GM21717 (cell line): ENCODE measurements around the gene TMCO4.

Source experiments
- ATAC-seq: cut with Tn5 transposase; IDR thresholded peaks from one replicate; pipeline ENCODE4 v1.9.1; 2021; ENCODE audit warnings: mild to moderate bottlenecking, moderate library complexity; ENCODE audit not compliant: unreplicated experiment

The TMCO4 gene

GRCh38 chr1:19723874-19724273 is 75.8 kb downstream of the TMCO4 start:
- ATAC-seq = no peak

GRCh38 chr1:19720973-19721372 is 78.7 kb downstream of the TMCO4 start:
- no peak for ATAC-seq

- no peak for ATAC-seq
These were observed 79.5 kb downstream of the TMCO4 start for GRCh38 chr1:19720174-19720573.

GRCh38 chr1:19717467-19717866 is 82.2 kb downstream of the TMCO4 start:
- ATAC-seq = no peak

- ATAC-seq = no peak
These were observed 84.1 kb downstream of the TMCO4 start for GRCh38 chr1:19715334-19716203.

- ATAC-seq = no peak
These were observed 86.8 kb downstream of the TMCO4 start for GRCh38 chr1:19712928-19713327.

GRCh38 chr1:19710825-19711611 is 88.7 kb downstream of the TMCO4 start:
- ATAC-seq = peak; percentile 53

- no peak for ATAC-seq
These were observed 90.4 kb downstream of the TMCO4 start for GRCh38 chr1:19709260-19709793.

GRCh38 chr1:19708567-19709110 is 91.1 kb downstream of the TMCO4 start:
- ATAC-seq = no peak

- ATAC-seq = no peak
These were observed 93.6 kb downstream of the TMCO4 start for GRCh38 chr1:19706136-19706535.

- ATAC-seq = no peak
These were observed 94.3 kb downstream of the TMCO4 start for GRCh38 chr1:19705464-19705863.

- no peak for ATAC-seq
These were observed 95.2 kb downstream of the TMCO4 start for GRCh38 chr1:19704247-19705113.

- no peak for ATAC-seq
These were observed 96.4 kb downstream of the TMCO4 start for GRCh38 chr1:19703280-19703679.

GRCh38 chr1:19700079-19700777 is 99.5 kb downstream of the TMCO4 start:
- ATAC-seq = no peak

GRCh38 chr1:19698181-19698580 is 101.5 kb downstream of the TMCO4 start:
- ATAC-seq = no peak

- ATAC-seq = no peak
These were observed 102.9 kb downstream of the TMCO4 start for GRCh38 chr1:19696820-19697219.

GRCh38 chr1:19695772-19696171 is 103.9 kb downstream of the TMCO4 start:
- no peak for ATAC-seq

- ATAC-seq = no peak
These were observed 105.4 kb downstream of the TMCO4 start for GRCh38 chr1:19694298-19694697.

- no peak for ATAC-seq
These were observed 109.4 kb downstream of the TMCO4 start for GRCh38 chr1:19690342-19690741.

GRCh38 chr1:19689856-19690255 is 109.9 kb downstream of the TMCO4 start:
- no peak for ATAC-seq
